Stimulated activated CD8-positive, alpha-beta memory T cell treated with anti-CD3 and anti-CD28 coated beads, Interleukin-15, amount 100 ng/mL, for 48 hours (primary cell): Measurements from ENCODE around the gene GRPEL1.
A peak's percentile ranks its signal among the peaks of the same experiment; 100 is the strongest.
"Not testable (repeated sequence)": the region's sequence is repeated elsewhere in the genome, so short reads cannot be mapped to it uniquely, and the experiment has no call there.

ENCODE experiments used
- DNase-seq, 2 donors: peaks; one replicate each; pipeline ENCODE4 v3.0.0-alpha.2; 2020; ENCODE audit warnings: low read depth in 2 of 2

The GRPEL1 gene

DNA sequence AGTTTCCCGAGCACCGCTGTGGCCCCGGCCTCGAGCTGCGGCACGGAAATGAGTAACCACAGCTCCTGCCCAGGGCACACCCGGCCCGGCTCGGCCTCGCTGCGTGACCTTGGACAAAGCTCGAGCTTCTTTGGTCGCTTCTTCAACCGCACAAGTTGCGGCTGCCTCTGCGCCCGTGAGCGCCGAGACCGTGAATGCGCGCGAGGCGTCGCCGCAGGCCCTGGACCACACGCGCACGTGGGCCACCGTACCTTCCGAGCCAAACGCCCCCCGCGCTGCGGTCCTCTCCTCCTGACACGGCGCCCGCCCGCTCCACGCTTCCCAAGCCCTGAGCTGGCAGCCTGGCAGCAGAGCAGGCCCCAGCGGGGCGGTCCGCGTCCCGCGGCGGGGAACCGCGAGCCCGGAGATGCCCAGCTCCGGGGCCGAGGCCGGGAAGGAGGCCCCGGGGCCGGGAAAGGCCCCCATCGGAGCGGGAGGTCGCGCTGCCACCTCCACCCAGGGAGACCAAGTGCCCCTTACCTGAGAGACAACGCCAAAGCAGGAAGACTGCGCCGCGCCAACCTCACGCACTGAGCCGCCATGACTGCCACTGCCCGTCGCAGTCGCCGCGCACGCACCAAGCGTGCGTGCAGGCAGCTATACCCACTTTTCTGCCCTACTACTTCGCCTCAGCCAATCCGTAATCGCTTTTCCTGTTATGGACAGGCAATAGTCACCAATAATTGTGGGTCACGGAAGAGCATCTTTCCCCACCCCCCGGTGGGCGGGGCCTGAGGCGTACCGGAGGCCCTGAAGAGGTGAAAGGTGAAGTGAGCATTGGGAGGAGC lies at the start of gene GRPEL1:
Gene GRPEL1 (minus strand): TSS at position 613 of the 827 bp plus-strand sequence. CDS start 32 bp downstream, at position 581.
- DNase-seq = peak; percentile 99 to 100

DNA sequence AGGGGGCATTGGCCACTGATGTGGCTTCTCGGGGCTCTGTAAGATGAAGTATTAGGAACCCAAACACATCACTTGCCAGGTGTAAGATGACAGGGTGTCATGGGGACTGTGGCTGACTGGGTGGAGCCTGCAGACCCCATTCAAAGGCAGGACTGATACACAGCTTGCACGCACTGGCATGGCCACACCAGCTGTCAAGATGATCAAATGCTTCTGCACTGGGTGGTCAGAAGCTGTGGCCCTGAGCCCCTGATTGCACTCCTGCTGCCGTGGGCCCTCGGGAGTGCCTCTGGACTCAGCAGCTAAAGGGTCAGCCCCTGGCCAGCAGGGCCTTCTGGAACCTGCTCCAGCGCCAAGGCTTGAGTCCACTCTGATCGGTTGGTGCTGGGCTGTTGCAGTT lies 48.8 kb upstream of the GRPEL1 start:
- DNase-seq = no peak

DNA sequence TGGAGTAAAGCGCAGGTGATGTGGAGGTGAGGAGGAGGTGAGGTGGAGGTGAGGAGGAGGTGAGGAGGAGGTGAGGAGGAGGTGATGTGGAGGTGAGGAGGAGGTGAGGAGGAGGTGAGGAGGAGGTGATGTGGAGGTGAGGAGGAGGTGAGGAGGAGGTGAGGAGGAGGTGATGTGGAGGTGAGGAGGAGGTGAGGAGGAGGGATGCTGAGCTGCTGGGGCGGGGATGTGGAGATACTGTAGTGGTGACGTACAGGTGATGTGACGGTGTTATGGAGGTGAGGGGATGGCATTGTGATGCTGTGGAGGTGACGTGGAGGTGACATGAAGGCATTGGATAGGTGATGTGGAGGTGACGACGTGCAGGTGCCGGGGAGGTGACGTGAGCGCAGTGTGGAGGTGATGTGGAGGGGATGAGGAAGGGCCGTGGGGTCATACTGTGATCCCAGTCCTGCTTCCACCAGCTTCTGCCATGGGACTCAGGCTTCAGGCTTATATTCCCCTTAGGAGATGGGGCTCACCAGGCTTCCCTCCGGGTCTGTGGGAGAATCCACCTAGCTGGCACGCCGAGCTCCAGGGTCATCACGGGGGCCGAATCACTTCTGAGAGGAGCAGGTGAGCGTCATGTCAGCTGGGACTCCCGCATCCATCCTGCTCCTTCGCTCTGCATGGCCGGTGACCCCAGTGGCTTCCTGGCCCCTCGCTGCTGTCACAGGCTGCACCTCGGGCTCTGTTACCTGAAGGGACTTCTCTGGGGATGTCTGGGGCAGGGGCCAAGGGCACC lies 47.9 kb upstream of the GRPEL1 start:
- no peak for DNase-seq

DNA sequence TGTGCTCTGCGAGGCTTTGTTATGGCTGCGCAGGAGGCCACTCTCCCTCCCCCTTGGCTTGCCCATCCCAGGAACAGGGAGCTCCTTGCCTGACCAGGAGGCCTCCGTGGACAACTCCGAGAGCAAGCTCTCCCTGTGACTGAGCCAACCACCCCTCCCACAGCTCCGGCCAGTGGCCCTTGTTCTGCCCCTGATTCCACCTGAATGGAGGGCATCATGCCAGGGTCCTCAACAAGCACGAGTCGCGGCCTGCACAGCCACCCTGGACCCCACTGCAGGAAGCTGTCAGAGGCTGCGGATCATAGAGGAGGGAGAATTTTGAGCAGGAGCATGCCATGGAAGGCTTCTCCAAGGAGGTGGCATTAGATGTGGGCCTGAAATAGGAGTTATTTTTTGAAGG lies 44.8 kb upstream of the GRPEL1 start:
- no peak for DNase-seq

DNA sequence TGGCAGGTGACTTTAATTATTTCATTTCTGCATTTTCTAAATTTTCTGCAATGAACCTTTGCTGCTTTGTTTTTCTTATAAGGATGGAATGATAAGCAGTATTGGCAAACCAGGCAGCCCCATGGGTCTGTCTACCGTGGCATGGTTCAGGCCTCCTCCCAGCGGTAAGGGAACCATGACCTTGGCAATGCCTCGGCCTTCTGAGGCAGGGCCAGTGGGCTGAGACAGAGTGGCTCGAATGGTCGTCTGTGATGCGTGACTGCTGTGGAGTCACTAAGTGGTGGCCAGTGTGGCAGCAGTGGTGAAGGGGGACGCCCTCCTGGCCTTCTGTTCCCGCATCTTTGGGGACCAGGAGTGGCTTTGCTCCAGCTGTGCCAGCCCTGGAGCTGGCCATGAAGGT lies 43.6 kb upstream of the GRPEL1 start:
- no peak for DNase-seq

DNA sequence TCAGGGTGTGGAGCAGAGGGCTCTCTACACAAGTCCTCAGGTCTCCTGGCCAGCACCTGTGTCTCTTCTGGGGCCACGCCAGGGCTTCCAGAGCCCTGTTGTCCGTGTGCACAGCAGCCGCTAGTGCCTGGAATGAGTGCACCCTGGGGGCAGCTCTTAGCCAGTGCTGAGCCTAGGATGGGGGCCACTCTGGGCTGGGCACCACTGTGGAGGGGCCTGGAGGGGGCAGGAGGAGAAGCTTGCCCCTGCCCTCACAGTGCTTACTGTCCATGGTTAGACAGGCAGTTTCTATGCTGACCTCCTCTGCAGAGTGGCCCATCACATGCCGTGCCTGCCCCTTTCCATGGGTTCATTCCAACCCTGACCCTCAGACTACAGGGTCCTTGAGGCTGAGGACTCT lies 42.7 kb upstream of the GRPEL1 start:
- DNase-seq = no peak

DNA sequence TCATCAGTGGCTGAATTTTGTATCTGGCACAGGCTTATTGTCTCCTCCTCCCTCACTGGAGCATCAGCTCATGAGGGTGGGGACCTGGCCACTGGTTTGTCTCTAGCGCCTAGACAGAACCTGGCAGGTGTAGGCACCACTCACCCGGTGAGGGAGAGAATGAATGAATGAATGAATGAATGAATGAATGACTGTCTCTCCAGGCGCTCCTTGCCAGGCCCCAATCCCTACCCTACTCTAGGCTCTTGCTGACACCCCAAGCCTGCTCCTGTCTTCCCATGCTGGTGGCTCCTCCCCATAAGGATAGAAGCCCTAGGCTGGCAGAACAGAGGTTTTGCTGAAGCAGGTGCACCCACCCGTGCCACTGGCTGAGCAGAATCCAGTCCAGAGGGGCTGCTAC lies 41.3 kb upstream of the GRPEL1 start:
- no peak for DNase-seq

DNA sequence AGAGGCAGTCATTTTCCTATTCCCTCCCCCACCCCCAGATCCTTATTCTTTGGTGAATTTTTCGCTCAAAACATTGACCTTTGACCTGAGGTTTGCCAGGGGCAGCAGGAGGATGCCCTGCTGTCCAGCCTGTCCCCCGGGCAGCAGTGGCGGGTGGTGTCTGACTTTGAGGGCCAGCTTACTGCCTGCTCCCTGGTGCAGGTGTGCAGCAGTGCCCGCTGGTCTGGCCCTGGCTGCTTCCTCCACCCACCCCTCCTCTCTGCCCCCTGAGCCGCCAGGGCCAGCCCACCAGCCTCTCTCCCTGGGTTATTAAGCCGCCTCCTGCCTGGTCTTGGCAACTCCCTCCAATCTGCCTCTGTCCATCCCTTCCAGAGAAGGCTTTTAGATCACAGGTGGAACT lies 40.8 kb upstream of the GRPEL1 start:
- no peak for DNase-seq

DNA sequence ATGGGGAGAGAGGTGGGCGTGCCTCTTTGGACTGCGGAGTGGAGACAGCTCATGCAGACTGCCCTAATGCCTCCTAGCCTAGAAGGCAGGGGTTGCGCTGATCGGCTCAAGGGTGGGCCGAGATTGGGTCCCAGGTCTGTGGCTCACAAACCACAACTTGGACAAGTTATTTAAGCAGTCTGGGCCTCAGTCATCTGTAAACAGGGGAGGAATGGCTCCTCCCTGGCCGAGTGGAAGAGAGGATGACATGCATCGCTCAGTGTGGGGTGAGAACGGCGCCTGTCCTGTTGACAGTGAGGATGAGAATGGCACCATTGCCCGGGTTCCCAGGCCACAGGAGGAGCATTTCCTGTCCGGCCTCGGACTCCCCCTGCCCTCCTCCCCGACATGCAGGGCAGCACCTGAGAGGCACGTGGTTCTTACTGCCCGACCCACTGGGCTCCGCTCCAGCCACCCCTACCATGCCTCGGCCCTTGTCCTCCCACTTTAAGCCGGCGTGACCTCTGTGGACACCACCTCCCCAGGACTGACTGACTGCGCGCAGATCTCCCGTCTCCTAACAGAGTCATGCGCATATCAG lies 40.3 kb upstream of the GRPEL1 start:
- no peak for DNase-seq

DNA sequence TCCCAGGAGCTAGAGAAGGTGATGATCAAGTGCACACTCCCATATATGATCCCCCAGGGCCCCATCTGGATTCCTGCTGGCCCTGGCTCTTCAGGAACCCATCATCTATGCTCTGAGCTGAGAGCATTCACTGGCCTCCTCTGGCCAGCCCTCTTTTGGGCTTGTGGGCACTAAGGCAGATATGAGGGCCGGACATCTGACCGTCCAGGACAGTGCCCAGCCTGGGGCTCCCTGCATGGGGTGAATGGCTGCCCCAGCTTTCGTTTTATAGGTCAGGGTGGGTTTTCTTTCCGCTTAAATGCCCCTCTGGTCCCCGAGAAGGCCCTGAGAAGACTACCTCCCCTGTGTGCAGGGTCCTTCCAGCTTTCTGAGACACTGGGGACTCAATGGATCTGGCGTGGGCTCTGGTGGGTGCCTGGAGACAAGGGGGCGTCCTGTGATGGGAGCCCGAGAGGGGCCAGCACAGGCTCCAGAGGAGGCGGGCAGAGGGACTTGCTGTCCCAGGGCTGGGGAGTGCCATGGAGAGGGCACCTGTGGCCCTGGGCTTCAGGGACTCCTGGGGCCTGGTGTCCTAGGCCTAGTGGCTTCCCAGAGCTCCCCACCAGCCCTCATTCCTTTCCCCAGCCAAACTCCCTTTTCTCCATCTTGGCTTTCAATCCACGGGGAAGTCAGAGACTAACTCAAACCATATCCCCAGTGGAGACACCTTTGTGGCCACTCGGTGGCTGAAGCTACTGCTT lies 39.5 kb upstream of the GRPEL1 start:
- DNase-seq = no peak

DNA sequence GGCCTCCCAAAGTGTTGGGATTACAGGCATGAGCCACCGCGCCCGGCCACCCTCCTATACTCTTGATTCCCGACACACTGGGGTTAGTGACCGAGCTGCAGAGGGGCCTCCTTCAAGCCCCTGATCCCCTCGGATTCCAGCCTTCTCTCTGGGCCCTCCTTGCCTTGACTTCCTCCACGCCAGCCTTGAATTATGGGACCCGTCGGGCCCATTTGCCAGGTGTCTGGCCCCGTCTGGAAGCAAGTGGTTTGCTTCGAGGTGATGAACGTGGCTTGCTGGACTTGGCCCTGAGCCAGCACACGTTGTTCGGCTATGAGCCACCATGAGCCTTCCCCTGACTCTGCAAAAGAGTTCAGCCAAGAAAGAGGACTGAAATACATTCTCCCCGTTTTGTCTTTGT lies 37.4 kb upstream of the GRPEL1 start:
- DNase-seq = no peak

DNA sequence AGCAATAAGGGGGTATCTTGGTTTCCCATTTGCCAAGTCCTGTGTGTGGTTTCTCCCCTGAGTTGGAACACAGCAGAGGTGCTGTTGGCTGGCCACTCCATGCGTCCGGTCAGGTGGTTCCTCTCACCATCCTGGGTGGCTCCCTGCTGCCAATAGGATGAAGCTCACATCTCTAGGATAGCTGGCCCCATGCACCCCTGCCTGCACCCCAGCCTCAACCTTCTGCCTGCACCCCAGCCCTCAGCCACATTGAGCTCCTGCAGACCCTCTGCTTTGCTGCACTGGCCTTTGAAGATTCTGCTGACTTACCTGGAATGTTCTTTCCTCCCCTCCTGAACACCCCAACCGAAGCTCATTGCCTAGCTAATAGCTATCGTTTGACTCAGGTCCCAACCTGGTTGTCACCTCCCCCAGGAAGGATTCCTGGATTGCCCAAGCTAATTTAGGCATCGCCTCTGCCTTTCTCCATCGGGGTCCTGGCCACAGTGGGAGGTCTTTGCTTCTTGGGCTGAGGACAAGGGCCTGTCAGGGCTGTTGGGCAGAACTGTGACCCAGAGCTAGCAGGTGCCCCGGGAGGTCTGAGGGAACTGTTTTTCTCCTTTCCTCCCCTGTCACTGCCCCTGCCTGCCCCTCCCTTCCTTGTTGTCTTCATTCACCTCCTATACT lies 36.6 kb upstream of the GRPEL1 start:
- no peak for DNase-seq

DNA sequence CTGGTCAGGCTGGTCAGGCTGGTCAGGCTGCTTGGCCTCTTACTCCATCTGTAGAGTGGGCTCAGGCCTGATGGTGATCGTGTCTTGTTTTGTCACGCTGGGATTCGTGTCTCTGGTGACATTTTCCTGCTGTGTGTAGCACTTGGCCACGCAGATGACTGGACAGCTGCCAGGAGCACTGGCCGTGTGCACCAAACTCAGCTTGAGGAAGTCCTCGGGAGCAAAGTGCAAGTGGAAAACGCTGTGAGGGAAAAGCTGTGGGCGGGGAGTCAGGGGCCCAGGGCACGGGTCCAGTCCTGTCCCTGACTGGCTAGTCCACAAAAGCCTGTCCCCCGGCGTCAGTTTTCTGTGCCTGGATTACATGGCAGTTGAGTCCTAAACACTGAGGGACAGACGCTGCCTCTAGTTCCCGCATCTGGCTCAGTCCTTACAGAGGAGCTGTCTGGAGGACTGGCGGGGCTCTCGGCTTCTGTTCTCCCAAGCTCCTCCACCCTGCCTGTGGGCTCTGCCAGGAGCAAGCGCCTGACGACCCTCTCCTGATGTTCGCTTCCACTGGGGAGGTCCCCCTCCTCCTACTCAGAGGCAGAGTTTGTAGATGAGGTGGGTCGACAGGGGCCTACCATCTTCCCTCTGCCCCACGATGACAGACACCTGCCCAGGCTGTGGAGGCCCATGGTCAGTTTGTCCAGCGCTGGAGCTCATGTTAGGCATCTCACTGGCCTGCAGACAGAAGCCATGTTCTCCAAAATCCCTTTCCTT lies 35.9 kb upstream of the GRPEL1 start:
- no peak for DNase-seq

DNA sequence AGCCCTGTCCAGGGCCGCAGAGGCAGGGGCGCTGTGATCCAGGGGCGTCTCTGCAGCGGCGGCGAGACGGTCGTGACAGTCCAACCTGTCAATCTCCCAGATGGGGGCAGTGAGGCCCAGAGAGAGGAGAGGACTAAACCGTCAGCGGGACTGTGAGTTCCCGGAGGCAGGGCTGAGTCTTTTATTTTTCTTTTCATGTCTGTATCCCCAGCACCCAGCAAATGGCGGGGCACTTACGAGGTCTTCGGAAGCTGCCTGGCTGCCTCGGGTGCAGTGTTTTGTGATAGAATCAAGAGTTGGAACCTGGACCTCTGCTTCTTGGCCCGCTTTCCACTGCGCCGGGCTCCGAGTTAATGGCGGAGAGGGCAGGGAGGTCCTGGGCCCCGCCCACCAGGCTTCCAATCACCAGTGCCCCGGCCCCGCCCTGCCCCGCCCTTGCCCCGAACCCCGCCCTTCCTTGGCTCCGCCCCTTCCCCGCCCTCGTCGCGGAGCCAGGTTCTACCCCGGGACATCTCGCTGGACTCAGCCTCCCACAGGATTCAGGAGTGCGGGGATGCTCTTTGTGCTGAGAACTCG lies 35.3 kb upstream of the GRPEL1 start:
- DNase-seq = peak; percentile 71 to 73

DNA sequence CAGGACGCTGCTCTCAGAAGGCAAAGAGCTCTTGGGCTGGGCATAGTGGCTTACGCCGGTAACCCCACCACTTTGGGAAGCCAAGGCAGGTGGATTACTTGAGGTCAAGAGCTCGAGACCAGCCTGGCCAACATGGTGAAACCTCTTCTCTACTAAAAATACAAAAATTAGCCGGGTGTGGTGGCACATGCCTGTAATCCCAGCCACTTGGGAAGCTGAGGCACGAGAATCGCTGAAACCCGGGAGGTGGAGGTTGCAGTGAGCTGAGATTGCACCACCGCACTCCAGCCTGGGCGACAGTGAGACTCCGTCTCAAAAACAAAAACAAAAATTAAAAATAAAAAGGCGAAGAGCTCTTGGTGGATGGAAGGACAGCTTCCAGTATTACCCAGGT lies 34.6 kb upstream of the GRPEL1 start:
- DNase-seq = not testable (repeated sequence)

DNA sequence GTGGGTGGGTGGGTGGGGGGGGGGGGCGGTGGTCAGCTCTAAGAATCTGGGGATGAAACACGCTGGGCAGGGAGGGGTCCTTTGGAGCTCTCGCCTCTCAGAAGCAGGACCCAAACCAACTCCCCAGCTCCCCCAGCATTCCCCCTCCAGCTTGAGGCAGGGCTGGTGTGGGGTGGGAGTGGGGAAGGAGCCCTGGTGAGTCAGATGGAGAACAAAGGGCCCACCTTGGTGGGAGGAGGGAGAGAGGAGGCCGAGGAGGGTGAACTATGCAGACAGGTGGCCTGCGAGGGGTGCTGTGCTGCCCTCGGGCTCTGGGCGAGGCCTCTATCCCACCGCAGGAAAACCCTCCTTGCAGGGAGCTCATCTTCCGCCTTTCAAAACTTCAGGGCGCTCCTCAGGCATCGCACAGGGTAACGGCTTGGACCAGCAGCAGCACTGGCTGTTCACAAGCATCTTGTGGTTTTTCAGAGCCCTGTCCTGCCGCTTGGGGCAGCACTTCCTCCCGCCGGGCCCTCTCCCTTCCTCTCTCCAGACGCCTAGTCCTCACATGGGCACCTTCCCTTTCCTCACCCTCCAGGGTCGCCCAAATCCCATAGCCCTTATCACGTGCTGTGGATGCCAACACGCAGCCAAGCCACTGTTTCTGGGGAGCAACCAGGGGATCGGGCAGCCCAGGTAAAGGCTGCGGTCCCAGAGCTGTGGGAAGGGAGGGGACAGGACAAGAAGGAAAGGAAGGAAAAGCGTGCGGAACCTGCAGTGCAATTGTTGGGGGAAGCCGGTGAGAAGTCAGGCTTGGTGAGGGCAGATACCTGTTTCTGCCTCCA lies 34.0 kb upstream of the GRPEL1 start:
- peak; percentile 32 to 41 for DNase-seq

DNA sequence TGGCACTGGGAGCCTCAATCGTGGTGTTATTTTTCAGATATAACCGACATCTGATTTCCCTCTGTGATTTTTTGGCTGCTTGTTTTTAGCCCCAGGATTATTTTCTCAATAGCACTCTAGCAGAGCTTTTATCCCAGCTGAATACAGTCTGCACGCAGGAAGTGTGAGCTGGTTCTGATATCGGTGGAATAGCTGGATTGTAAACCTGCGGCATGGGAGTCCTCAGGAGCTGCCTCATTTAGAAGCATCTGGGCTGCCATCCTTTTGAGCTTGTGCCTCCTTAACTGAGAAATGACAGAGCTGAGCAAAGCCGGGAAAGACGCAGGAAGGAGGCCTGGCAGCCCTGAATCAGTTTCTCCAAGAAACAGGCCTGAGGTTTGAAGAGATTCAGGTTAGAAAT lies 28.4 kb upstream of the GRPEL1 start:
- no peak for DNase-seq

DNA sequence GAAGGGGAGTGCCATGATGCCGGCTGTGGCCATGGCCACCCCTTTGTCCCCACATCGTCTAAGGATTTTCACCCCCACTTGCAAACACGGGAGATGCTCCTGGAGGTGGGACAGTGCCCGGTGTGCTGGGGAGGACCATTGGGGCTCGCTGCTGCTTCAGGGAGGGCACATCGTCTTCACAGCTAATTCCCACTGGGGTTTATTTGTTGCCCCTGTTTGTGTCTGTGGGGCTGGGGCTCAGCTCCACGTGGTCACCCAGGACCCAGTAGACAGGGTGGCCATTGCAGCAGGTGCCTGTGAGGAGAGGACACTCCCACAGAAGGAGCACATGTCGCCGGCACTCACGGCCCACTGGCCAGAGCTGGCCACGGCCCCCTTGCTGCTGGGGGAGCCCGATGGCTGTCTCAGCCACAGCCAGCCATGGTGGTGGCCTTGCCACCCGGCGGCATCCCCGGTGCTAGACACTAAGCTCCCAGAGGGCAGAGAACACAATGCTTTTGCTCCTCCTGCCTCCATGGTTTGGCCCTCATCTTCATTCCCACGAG lies 27.8 kb upstream of the GRPEL1 start:
- no peak for DNase-seq

DNA sequence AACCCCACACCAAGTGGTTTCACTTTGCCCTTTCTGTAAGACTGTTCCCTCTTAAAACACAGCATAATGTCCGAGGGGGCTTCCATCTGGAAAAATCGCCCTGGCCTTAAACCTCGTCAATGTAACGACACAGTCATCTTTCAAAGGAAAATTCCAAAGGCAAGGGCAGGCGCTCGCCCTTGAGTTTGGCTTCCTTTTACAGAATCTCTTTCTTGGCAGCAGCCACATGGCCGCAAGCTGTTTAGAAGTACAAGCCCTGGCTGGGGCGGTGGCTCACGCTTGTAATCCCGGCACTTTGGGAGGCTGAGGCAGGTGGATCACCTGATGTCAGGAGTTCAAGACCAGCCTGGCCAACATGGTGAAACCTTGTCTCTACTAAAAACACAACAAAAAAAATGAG lies 27.1 kb upstream of the GRPEL1 start:
- no peak for DNase-seq
